GF-D8 (cell line): ENCODE measurements around the gene CTSW.
A peak's percentile ranks its signal among the peaks of the same experiment; 100 is the strongest.

Experiments used
- DNase-seq: peaks from one replicate; lab custom pipeline; 2025; lab: John Stamatoyannopoulos, UW

CTSW gene

DNA sequence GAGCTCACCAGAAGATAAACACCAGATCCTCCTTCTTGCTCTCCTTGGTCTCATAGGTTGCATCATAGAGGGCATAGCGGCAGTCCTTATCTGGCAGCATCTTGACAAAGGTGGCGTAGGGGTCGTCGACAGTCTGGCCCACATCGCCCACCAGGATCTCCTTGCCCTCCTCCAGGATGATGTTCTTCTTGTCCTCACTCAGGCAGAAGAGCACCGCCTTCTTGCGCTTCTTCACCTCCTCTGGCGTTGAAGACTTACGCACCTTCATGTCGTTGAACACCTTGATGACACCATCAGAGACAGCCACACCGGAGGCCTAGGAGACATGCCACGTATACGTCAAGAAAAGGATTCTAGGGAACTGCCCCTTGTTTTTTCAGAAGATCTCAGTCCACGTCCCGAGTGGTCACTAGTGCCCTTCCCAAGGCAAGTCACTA, 23.7 kb upstream of the CTSW start:
- DNase-seq, result no peak

- DNase-seq, result peak; percentile 71
Measured at GRCh38 chr11:65856689-65857499, 22.7 kb upstream of the CTSW start.

DNA sequence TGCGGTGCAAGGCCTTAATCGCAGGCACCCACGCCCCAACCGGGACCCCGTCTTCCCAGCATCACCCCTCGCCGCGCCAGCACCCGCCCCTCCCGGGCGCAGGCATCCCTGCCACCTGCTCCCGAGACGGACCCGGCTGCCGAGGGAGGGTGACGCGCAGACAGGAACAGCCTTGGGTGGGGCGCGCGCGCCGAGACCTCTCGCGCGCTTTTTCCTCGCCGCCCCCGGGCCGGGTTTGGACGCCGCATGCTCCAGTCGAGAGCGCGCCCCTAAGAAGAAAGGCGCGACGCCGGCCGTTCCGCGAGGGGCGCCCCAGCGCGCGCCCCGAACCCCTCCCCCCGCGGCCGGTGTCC, 22.2 kb upstream of the CTSW start:
- DNase-seq, result no peak

DNA sequence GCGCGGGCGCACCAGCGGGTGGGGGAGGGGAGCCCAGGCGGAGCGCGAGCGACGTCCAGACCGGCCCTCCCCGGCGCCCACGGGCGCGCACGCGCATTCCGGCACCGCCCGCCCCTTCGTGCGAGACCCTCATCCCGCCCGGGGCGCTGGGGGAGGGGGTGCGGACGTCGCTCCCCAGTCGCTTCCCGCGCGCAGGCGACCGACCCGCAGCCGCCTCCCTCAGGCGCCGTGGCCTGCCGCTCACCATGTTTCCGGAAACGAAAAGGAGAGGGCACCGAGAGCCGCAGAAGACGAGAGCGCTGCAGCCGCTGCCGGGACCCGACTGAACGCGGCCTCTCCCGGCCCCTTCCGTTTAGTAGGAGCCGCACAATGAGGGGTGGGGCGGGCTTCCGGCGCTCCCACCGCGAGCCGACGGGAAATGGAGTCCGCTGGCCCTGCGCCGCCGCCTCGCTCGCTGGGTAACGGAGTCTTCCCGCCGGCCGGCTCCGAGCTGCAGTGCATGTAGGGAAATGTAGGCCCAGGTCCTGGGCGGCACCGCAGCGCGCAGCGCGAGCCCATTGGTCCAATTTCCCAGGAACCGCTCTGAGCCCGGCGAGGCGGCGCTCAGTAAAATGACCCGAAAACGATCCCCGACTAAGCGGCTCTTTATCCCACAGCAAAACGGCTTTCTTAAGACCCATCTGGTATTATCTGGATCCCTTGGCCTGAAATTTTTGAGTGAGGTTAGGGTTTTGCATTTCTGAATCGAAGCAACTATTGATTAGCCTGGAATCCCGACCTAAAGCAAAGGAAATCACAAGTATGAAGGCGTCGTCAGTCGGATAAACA, 21.6 kb upstream of the CTSW start, which contains the start of gene CFL1:
Gene CFL1, minus strand, starts transcription at position 328 of the 828 bp plus-strand sequence. Its CDS starts 81 bp downstream, at position 247.
- peak; percentile 91 for DNase-seq

- no peak for DNase-seq
Measured at GRCh38 chr11:65858681-65859087, 21.0 kb upstream of the CTSW start.

DNA sequence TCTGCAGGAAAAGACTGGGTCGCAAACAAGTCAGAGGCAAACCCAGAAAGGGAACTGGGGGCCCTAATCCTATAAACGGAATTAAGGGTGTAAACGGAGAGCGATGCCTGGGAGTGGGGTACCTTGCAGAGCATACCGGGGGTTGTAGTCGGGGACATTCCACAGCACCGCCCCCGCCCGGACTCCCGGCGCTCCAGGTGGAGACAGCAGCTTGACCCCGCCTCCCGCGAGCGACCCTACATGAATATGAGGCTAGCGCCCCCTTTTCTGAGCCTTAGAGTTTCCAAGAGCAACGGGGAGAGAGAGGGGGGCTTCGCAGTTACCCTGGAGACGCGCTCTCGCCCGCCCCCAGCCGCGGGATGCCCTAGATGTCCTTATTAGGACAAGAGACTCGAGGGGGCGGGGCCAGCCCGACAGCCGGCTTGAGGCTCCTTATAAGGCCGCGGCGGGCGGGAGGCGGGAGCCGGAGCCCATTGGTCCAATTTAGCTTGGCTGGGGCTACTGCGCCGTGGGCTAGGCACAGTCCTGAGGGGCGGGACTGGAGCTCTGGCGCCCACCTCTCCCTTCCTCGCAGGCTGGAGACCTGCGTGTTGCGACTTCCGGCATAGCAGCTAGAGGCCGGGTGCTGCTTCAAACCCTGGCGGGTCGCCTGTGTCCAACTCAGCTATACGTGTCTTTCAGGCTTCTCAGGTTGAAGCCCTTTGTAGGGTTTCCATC, 20.4 kb upstream of the CTSW start:
- peak; percentile 97 for DNase-seq

GRCh38 chr11:65859812-65860277, 19.8 kb upstream of the CTSW start:
- DNase-seq, result no peak

- DNase-seq, result peak; percentile 93
Measured at GRCh38 chr11:65860278-65861164, 19.1 kb upstream of the CTSW start, which contains the start of gene MUS81. MUS81 (plus strand) TSS chr11:65860433; CDS start chr11:65860754, 321 bp downstream.

DNA sequence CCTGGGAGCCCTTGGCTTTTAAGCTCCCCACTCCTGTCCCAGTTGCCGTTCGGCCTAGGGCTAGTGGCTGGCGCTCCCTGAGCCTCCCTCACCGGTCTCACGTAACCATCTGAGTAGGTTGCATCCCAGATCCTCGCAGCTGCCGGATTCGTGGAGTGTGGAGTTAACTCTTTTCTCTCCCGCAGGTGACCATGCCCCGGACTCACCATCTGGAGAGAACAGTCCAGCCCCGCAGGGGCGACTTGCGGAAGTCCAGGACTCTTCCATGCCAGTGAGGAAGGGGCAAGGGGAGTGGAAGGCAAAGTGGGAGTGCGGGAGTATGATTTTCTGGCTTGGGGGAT, 18.5 kb upstream of the CTSW start:
- no peak for DNase-seq

DNA sequence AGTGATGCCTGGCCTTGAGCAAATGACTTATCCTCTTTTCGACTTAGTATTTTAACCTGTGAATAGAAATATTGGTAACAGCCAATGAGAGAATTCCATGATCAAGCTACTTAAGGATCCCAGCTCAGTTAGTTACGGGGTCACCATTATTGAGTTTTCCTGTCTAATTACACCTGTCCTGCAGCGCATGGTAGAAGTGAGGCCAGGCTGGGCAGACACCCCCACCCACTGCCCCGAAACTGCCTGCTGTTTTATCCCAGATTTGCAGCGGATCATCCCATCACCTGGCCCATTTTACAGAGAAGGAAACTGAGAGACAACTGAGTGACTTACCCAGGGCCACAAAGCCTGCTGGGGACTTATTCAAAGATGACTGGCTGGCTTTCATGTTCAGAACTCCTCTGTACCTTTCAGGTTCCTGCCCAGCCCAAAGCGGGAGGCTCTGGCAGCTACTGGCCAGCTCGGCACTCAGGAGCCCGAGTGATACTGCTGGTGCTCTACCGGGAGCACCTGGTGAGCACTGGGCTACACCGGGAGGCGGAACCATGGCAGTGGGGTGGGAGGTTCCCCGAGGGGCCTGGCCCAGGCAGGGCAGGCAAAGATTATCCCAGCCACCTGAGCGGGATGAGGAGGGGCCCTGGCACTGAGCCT, 18.0 kb upstream of the CTSW start:
- DNase-seq, result no peak

DNA sequence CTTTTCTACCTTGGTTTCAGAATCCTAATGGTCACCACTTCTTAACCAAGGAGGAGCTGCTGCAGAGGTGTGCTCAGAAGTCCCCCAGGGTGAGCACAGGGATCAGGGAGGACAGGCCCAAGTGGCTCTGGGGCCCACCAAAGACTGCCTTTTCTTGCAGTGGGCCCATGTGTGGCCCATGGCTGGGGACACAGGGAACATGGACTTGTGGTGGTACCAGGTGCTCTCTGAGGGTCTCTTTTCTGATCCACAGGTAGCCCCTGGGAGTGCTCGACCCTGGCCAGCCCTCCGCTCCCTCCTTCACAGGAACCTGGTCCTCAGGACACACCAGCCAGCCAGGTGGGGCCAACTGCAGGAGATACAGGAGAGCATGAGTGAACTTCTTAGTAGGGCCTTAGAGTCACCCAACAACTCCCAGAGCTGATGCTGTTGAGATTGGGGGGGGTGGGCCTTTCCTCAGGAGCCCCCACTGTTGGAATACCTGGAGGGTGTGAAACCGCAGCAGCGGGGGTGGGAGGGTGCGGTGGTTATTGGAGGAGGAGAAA, 17.4 kb upstream of the CTSW start:
- no peak for DNase-seq

DNA sequence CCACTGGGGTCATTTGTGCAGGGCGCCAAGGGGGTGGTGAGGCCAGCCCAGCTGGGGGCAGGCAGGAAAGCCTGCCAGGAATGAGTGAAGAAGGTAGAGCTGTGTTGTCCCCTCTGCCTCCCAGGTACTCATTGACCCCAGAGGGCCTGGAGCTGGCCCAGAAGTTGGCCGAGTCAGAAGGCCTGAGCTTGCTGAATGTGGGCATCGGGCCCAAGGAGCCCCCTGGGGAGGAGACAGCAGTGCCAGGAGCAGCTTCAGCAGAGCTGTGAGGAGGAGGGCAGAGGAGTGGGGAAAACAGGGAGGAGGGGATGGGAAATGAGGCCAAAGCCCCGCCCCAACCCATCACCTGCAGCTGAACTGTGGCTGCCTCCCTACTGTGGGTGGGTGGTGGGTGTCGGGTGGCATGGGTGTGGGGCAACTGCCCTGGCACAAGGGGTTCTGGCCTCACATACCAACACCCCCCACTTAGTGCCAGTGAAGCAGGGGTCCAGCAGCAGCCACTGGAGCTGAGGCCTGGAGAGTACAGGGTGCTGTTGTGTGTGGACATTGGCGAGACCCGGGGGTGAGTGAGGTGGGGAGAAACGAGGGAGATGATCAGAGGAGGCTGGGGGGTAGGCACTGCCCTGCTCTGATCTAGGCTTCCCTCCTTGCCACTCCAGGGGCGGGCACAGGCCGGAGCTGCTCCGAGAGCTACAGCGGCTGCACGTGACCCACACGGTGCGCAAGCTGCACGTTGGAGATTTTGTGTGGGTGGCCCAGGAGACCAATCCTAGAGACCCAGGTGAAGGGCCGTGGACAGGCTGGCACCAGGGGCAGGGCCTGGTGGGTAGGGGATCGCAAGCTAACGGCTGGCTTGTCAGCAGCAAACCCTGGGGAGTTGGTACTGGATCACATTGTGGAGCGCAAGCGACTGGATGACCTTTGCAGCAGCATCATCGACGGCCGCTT, 16.4 kb upstream of the CTSW start:
- DNase-seq, result no peak

GRCh38 chr11:65863889-65864705, 15.5 kb upstream of the CTSW start:
- DNase-seq, result no peak

DNA sequence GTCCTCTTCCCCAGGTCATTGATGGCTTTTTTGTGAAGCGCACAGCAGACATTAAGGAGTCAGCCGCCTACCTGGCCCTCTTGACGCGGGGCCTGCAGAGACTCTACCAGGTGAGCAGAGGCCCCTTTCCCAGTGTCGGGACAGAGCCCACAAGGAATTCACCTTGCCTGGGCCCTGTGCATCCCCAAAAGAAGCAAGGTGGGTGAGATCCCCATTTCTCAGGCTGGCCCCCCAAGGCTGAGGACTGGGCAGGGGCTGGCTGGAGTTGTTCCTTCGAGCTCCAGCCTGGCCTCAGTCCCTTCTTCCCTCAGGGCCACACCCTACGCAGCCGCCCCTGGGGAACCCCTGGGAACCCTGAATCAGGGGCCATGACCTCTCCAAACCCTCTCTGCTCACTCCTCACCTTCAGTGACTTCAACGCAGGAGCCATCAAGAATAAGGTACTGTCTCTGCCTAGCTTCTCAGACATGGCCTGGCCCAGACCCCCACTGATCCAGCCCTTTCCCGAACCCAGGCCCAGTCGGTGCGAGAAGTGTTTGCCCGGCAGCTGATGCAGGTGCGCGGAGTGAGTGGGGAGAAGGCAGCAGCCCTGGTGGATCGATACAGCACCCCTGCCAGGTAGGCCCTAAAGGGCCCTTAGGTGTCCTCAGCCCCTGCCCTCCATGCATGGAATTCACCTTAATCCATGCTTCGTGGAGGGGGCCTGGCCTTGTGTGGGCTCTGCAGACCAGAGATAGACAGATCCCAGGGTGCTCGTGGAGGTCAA, 14.7 kb upstream of the CTSW start:
- DNase-seq, result no peak

GRCh38 chr11:65865550-65866172, 14.0 kb upstream of the CTSW start:
- DNase-seq, result no peak

- DNase-seq, result no peak
Measured at GRCh38 chr11:65866509-65867283, 12.9 kb upstream of the CTSW start.
